Measurements from ENCODE around the gene EIF2A.

The EIF2A gene

DNA sequence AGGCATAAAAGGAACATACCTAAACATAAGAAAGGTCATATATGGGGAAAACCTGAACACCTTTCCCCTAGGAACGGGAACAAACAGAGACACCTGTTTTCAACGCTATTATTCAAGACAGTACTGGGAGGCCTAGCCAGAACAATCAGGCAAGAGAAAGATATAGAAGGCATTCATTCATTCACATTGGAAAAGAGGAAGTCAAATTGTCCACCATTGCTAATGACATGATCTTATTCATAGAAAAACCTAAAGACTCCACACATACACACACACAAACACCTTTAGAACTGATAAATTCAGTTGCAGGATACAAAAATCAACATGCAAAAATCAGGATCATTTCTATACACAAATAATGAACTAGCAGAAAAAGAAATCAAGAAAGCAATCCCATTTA, 36.8 kb upstream of the EIF2A start:
- no peak overlapping the region for H3K27ac ChIP-seq
- DNase-seq (ENCODE audit: low spot score): no peak
- TF ChIP-seq, protein P1, sequence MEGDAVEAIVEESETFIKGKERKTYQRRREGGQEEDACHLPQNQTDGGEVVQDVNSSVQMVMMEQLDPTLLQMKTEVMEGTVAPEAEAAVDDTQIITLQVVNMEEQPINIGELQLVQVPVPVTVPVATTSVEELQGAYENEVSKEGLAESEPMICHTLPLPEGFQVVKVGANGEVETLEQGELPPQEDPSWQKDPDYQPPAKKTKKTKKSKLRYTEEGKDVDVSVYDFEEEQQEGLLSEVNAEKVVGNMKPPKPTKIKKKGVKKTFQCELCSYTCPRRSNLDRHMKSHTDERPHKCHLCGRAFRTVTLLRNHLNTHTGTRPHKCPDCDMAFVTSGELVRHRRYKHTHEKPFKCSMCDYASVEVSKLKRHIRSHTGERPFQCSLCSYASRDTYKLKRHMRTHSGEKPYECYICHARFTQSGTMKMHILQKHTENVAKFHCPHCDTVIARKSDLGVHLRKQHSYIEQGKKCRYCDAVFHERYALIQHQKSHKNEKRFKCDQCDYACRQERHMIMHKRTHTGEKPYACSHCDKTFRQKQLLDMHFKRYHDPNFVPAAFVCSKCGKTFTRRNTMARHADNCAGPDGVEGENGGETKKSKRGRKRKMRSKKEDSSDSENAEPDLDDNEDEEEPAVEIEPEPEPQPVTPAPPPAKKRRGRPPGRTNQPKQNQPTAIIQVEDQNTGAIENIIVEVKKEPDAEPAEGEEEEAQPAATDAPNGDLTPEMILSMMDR (conservative IDR thresholded peaks at IDR 0.05; ENCODE audit: low read depth): no peak
- CTCF ChIA-PET: no interaction called here
- POLR2A ChIA-PET (ENCODE audit: low non-redundant PET): no interaction called here

GRCh38 chr3:150511122-150511821, 35.3 kb upstream of the EIF2A start:
- ChIA-PET POLR2A (ENCODE audit: low non-redundant PET) (no interaction called here), CTCF (interaction anchor here (1.0 kb wide), 1 partner anchor 16 kb away, joined by 6 read pairs; no protein-coding TSS in a partner anchor)

DNA sequence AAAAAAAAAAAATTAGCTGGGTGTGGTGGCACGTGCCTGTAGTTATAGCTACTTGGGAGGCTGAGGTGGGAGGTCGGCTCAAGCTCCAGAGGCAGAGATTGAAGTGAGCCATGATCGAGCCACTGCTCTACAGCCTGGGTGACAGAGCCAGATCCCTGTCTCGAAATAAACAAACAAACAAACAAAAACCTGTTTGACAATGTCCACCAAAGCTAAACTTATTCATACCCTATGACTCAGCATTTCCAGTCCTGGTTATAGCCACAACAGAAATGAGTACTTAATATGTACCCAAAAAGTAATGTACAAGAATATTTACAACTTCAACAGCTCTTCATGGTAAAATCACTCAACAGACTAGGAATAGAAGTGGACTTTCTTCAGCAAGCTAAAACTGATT, 31.4 kb upstream of the EIF2A start:
- DNase-seq (ENCODE audit: low spot score): no peak
- ChIA-PET POLR2A (ENCODE audit: low non-redundant PET) (interaction anchor here (0.7 kb wide), 1 partner anchor 622 kb away, joined by 5 read pairs; no protein-coding TSS in a partner anchor), CTCF (interaction anchor here (0.6 to 1.0 kb wide), 2 partner anchors 20 to 101 kb away, joined by 3 to 7 read pairs; no protein-coding TSS in a partner anchor)
- no peak overlapping the region for H3K27ac ChIP-seq
- TF ChIP-seq, protein P1 (conservative IDR thresholded peaks at IDR 0.05; ENCODE audit: low read depth): no peak

More at GRCh38 chr3:150511122-150511821, 35.3 kb upstream of the EIF2A start:
- H3K27ac ChIP-seq: no peak overlapping the region
- TF ChIP-seq, protein P1 (conservative IDR thresholded peaks at IDR 0.05; ENCODE audit: low read depth): no peak
- no peak for DNase-seq (ENCODE audit: low spot score)

- CTCF ChIA-PET: interaction anchor here (0.6 to 0.7 kb wide), 2 partner anchors 139 to 1027 kb away, joined by 3 read pairs; no protein-coding TSS in a partner anchor
- peak; percentile 75 for DNase-seq (ENCODE audit: low spot score)
- TF ChIP-seq, protein P1 (conservative IDR thresholded peaks at IDR 0.05; ENCODE audit: low read depth): no peak
- no peak overlapping the region for H3K27ac ChIP-seq
- POLR2A ChIA-PET (ENCODE audit: low non-redundant PET): no interaction called here
Observed at GRCh38 chr3:150519026-150519425, 27.6 kb upstream of the EIF2A start.

GRCh38 chr3:150520408-150520807, 26.2 kb upstream of the EIF2A start:
- no peak for DNase-seq (ENCODE audit: low spot score)
- CTCF ChIA-PET: no interaction called here
- H3K27ac ChIP-seq: no peak overlapping the region
- TF ChIP-seq, protein P1 (conservative IDR thresholded peaks at IDR 0.05; ENCODE audit: low read depth): no peak
- POLR2A ChIA-PET (ENCODE audit: low non-redundant PET): no interaction called here

- TF ChIP-seq, protein P1 (conservative IDR thresholded peaks at IDR 0.05; ENCODE audit: low read depth): no peak
- H3K27ac ChIP-seq: no peak overlapping the region
- ChIA-PET CTCF (interaction anchor here (0.5 to 0.7 kb wide), 3 partner anchors 540 to 1457 kb away, joined by 3 to 6 read pairs (median 4); no protein-coding TSS in a partner anchor), POLR2A (ENCODE audit: low non-redundant PET) (no interaction called here)
- no peak for DNase-seq (ENCODE audit: low spot score)
Observed at GRCh38 chr3:150521463-150521862, 25.1 kb upstream of the EIF2A start.
